Epithelial cell of esophagus (primary cell): Measurements from ENCODE around the gene SSC5D.
A peak's percentile ranks its signal among the peaks of the same experiment; 100 is the strongest.

ENCODE experiments used
- DNase-seq: peaks from one replicate; pipeline ENCODE4 v3.0.0; 2010; ENCODE audit warnings: low read depth
- H3K4me3 ChIP-seq: 2 replicates; pipeline ENCODE4 v1.5.1; 2011; ENCODE audit warnings: mild to moderate bottlenecking, low read length, control low read depth
- TF ChIP-seq, protein P1 (sequence below): IDR thresholded peaks from 2 replicates; pipeline ENCODE4 v1.5.1; 2011; ENCODE audit warnings: low read depth, mild to moderate bottlenecking, low read length, control low read depth, inconsistent platforms; ENCODE audit not compliant: insufficient read depth; ENCODE audit errors: missing control alignments

The SSC5D gene

DNA sequence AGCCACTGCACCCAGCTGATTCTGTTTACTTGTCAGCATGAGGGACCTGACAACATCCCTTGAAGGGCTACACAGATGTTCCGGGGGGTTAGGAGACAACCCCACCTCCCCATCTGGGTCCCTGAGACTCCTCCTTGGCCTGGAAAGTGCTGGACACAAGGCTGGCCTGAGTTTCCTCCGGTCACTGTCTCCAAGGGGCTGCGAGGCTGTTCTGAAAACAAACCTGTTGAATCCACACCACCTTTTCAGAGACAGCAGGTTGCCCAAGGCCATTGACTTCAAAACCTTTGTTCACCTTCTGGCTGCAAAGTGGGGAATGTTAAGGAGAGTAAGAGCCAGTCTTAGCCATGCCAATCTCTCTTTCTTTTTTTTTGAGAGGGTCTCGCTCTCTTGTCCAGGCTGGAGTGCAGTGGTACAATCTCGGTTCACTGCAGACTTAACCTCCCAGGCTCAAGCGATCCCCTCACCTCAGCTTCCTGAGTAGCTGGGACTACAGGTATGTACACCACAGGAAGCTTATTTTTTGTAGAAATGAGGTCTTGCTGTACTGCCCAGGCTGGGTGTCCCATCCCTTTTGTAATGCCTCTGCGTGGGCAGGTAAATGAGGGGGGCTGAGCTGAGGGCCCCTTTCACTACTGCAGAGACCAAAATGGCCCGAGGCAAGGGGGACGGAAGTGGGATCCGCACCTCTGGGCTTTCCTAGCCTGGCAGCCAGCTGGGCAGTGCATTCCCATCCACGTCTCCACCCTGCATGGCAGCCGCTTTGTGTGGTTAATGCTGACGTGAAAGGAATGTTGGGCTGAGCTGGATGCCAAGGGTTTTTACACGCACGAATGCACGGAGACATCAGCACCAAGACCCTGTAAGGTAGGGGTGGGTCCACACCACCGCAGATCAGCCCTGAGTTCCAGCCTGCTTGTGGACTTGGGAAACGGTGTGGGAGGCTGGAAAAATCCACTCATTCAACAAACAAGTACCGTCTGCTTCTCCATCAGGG is 13.7 kb upstream of the SSC5D start:
- TF ChIP-seq, protein P1, sequence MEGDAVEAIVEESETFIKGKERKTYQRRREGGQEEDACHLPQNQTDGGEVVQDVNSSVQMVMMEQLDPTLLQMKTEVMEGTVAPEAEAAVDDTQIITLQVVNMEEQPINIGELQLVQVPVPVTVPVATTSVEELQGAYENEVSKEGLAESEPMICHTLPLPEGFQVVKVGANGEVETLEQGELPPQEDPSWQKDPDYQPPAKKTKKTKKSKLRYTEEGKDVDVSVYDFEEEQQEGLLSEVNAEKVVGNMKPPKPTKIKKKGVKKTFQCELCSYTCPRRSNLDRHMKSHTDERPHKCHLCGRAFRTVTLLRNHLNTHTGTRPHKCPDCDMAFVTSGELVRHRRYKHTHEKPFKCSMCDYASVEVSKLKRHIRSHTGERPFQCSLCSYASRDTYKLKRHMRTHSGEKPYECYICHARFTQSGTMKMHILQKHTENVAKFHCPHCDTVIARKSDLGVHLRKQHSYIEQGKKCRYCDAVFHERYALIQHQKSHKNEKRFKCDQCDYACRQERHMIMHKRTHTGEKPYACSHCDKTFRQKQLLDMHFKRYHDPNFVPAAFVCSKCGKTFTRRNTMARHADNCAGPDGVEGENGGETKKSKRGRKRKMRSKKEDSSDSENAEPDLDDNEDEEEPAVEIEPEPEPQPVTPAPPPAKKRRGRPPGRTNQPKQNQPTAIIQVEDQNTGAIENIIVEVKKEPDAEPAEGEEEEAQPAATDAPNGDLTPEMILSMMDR: no peak
- H3K4me3 ChIP-seq: no peak overlapping the region
- peak; percentile 69 for DNase-seq

DNA sequence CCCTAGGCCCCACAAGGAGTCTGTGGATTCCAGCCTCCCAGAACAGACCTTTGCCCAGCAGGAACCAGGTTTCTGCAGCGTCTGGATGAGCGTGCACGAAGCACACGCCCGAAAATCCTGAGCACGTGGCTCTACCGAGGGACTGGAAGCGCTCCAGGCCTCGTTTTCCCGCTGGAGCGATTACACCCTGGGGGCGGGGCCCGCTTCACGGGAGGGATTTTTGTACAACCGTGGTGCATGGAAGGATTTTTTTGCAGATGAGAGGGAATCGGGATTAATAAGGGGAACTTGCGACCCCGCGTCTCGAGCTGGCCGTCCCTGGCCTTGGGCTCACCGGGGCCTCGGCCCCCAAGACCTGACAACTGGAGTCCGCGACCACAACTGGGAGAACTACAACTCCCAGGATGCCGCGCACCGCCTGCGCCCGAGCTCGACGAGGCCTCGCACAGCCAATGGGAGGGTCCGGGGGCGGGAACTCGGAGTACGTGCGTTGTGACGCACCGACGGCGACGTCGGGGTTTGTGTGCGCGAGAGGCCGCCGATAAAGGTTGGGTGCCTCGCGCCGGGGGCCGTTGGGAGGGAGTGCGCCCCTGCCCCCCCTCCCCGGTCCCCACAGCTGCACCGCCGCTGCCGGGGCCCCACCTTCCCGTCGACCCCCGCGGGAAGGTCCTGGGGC is 12.0 kb upstream of the SSC5D start, which contains the start of gene ZNF628:
TSS of gene ZNF628 (plus strand) at position 518 of the 676 bp plus-strand sequence. CDS start 3,294 bp downstream, outside the sequence.
- TF ChIP-seq, protein P1: no peak
- DNase-seq: peak; percentile 99
- peak within 1 kb of the TSS; percentile 71 for H3K4me3 ChIP-seq

DNA sequence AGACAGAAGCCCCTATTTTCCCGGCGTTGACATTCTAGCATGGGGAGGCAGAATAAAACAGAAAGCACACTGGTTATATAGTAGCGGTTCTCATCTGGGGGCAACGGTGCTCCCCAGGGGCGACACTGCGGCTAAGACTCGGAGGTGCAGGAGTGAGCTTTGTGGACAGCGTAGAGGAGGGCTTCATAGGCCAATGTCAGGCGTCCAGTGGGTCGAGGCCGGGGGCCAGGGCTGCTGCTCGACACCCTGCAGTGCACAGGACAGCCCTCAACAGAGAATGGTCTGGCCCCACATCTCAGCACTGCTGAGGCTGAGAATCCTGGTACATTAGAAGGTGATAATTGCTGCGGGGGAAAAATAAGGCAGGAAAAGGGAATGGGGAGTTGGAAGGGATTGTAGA is 10.3 kb upstream of the SSC5D start:
- TF ChIP-seq, protein P1: no peak
- H3K4me3 ChIP-seq: peak overlapping the region; percentile 71

DNA sequence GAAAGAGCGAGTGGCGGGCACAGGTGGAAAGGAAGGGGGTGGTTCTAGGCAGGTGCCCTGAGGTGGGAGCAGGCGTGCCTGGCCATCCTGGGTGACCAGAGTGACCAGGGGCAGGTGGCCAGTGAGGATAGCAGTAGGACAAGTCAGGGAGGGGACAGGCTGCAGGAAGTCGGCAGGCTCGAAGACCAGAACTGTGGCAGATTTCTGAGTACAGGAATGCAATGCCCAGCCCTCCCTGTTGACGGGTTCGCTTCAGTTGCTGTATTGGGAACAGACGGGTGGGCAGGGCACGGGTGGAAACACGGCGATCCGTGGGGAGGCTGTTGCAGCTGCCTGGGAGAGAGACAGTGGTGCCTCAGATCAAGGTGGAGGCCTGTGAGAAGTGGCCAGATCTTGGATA is 9.9 kb upstream of the SSC5D start:
- TF ChIP-seq, protein P1: no peak
- H3K4me3 ChIP-seq: no peak overlapping the region
- DNase-seq: no peak

More for the DNA sequence above, 10.3 kb upstream of the SSC5D start:
- DNase-seq: no peak

DNA sequence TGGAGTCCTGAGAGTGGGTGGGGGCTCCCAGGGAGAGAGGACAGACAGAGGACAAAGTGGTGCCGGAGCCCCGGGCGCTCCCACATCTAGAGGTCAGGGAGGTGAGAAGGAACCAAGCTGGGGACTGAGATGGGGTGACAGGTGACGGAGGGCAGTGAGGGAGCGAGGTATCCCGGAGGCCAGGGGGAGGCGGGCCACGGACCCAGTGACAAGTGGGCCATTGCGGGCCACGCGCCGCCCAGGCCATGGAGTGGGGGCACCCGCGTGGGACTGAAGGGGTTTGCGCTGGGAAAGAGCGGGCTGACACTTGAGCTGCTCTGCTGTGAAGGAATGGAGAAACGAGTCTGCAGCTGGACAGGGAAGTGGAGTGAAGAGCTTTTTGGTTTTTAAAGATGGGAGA is 9.2 kb upstream of the SSC5D start:
- no peak for DNase-seq
- no peak overlapping the region for H3K4me3 ChIP-seq
- TF ChIP-seq, protein P1: no peak

DNA sequence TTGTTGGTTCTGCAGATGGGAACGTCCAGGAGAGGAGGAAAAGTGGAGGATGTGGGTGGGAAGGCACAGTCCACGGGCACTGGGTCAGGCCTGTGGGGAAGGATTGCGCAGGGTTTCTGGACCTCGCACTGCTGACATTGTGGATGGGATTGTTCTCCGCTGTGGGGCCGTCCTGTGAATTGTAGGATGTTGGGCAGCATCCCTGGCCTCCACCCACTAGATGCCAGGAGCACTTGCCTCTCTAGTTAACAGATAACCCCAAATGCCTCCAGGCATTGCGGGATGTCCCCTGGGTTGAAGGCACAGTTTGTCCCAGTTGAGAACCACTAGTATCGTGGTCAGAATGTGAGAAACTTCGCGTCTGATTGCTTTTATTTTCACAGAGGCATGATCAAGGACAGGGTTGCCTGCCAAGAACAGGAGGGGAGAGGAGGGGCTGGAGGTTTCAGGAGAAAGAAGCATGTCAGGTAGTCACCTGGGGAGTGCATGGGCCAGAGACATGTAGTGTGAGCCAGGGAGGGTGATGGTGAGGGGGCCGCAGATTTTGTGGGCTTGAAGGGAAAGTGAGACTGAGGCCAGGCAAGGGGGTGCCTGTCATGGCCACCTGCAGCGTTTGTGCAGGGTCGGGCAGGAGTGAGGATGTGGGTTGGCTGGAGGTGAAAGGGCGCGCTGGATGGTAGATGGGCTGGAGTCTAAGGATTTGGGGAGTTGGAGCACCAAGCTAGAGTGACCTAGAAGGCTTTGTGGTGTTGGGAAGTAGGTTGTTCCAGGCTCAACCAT is 8.6 kb upstream of the SSC5D start:
- no peak for DNase-seq
- H3K4me3 ChIP-seq: no peak overlapping the region
- TF ChIP-seq, protein P1: no peak
